GM23338 (cell line): ENCODE data around the gene FRMD1.

Experiments used
- CREB1 ChIP-seq: fragments of 250-450 bp; sonication (Bioruptor Pico); IDR thresholded peaks from 2 replicates; pipeline ENCODE4 v1.5.0; 2020; ENCODE audit warnings: low read depth, mild to moderate bottlenecking, moderate library complexity
- CTCF ChIP-seq, 2 experiments: fragments of 200-600 bp in 1 of 2; sonication (generic) in 1 of 2; conservative IDR thresholded peaks; 2 replicates each; pipeline versions ENCODE4 v1.5.1 to v1.6.1; 2016 to 2017; ENCODE audit warnings: antibody characterized with exemption in 2 of 2, low read depth in 2 of 2, mild to moderate bottlenecking in 2 of 2, moderate library complexity in 1 of 2
- ETS1 ChIP-seq: IDR thresholded peaks from 2 replicates; pipeline ENCODE4 v1.6.1; 2016; ENCODE audit warnings: antibody characterized with exemption
- EZH2 ChIP-seq: fragments of 200-600 bp; sonication (generic); IDR thresholded peaks from one replicate; pipeline ENCODE4 v1.8.0; 2017; ENCODE audit warnings: antibody characterized with exemption, mild to moderate bottlenecking, low read depth; ENCODE audit not compliant: unreplicated experiment
- EZH2phosphoT487 ChIP-seq: fragments of 200-600 bp; sonication (generic); IDR thresholded peaks from one replicate; pipeline ENCODE4 v1.8.1; 2018; ENCODE audit warnings: antibody characterized with exemption; ENCODE audit not compliant: unreplicated experiment
- JUNB ChIP-seq: IDR thresholded peaks from one replicate; pipeline ENCODE4 v1.6.1; 2016; ENCODE audit warnings: antibody characterized with exemption; ENCODE audit not compliant: unreplicated experiment
- NANOG ChIP-seq: IDR thresholded peaks from 2 replicates; pipeline ENCODE4 v1.6.1; 2016; ENCODE audit warnings: antibody characterized with exemption, borderline replicate concordance
- POLR2AphosphoS5 ChIP-seq: IDR thresholded peaks from 2 replicates; pipeline ENCODE4 v1.6.1; 2016; ENCODE audit warnings: antibody characterized with exemption, low read depth
- REST ChIP-seq: IDR thresholded peaks from one replicate; pipeline ENCODE4 v1.6.1; 2018; ENCODE audit warnings: antibody characterized with exemption; ENCODE audit not compliant: unreplicated experiment
- STAT1 ChIP-seq: IDR thresholded peaks from one replicate; pipeline ENCODE4 v1.6.1; 2016; ENCODE audit warnings: antibody characterized with exemption; ENCODE audit not compliant: unreplicated experiment
- ZNF114 ChIP-seq: fragments of 250-450 bp; sonication (Bioruptor Pico); IDR thresholded peaks from 2 replicates; pipeline ENCODE4 v1.5.0; 2020; ENCODE audit warnings: mild to moderate bottlenecking, moderate library complexity

GRCh38 chr6:168102315-168102985, 23.4 kb upstream of the FRMD1 start:
- TF ChIP-seq EZH2 (no peak), CTCF (conservative IDR thresholded peaks at IDR 0.05; ENCODE audit: low read depth in 2 of 2) (no peak), EZH2phosphoT487 (no peak), POLR2AphosphoS5 (no peak), REST (no peak), STAT1 (no peak), JUNB (no peak), ZNF114 (CRISPR knock-in tag) (no peak), CREB1 (CRISPR knock-in tag) (no peak), NANOG (no peak), ETS1 (no peak)
